Skeletal muscle cell (primary cell): Measurements from ENCODE around the gene BMPR1A.
A peak's percentile ranks its signal among the peaks of the same experiment; 100 is the strongest.

Source experiments
- DNase-seq: peaks from one replicate; pipeline ENCODE4 v3.0.0-alpha.2; 2010; ENCODE audit warnings: low read depth
- H3K4me3 ChIP-seq: 2 replicates; pipeline ENCODE4 v1.5.1; 2011; ENCODE audit warnings: low read depth, mild to moderate bottlenecking, control low read depth, low read length, moderate library complexity

Gene BMPR1A

GRCh38 chr10:86792461-86793167 is 36.2 kb downstream of the BMPR1A start:
- DNase-seq: no peak
- no peak overlapping the region for H3K4me3 ChIP-seq

- DNase-seq: no peak
Observed at GRCh38 chr10:86793696-86794095, 37.3 kb downstream of the BMPR1A start.

DNA sequence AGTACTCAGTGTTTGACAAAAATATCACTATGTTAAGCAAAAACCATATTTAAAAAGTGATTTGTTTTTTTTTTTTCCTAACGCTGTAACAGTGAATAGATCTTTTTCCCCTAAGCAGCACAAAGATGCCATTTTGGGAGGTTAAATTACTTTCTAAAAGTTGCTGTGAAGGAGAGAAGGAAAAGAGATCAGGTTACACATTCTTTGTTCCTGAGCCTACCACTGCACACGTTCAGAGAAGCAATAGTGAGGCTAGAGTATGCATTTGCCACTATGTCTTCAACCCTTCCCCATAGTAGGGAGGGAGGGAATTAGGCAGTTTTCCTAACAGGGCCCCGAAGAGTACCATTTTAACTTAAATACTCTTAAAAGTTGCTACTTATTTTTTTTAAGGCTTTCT is 38.9 kb downstream of the BMPR1A start:
- no peak overlapping the region for H3K4me3 ChIP-seq
- DNase-seq: peak; percentile 63

More at GRCh38 chr10:86793696-86794095, 37.3 kb downstream of the BMPR1A start:
- H3K4me3 ChIP-seq: no peak overlapping the region

DNA sequence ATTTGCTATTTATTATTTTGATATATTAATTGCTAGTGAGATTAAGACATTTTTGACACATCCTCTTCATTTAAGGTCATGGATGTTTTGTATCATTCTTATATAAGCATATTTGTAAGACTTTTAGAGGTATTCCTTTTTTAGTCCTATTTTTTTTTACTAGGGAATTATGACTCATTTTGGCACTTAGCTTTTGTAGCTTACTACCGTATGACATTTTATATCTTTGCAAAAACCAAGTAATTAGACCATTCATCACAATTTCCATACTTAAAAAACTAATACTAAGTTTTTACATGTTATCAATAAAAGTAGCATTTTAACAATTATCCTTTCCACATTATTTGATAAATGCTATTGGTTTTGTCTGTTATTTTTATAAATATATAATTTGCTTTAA is 41.6 kb downstream of the BMPR1A start:
- no peak overlapping the region for H3K4me3 ChIP-seq
- no peak for DNase-seq

DNA sequence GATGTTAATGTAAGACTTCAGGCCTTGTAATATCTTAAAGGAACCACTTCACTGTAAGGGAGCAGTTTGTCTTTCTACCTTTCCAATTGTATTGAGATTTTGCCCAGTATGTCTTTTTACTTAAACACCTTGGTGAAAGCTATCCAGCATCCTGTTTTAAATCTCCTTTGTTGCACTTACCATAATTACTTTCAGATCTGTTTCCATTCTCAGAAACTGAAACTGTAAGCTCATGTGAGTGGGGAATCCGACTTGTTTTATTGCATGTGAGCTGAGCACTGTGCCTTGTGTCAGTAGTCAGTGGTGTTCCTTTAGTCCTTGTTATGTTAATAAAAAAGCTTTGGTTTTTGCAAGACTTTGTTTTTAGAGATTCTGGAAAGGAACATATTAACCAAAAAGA is 42.2 kb downstream of the BMPR1A start:
- no peak overlapping the region for H3K4me3 ChIP-seq
- DNase-seq: no peak

- H3K4me3 ChIP-seq: no peak overlapping the region
- DNase-seq: no peak
Observed at GRCh38 chr10:86799188-86799845, 42.9 kb downstream of the BMPR1A start.

GRCh38 chr10:86801995-86802394 is 45.6 kb downstream of the BMPR1A start:
- no peak overlapping the region for H3K4me3 ChIP-seq

DNA sequence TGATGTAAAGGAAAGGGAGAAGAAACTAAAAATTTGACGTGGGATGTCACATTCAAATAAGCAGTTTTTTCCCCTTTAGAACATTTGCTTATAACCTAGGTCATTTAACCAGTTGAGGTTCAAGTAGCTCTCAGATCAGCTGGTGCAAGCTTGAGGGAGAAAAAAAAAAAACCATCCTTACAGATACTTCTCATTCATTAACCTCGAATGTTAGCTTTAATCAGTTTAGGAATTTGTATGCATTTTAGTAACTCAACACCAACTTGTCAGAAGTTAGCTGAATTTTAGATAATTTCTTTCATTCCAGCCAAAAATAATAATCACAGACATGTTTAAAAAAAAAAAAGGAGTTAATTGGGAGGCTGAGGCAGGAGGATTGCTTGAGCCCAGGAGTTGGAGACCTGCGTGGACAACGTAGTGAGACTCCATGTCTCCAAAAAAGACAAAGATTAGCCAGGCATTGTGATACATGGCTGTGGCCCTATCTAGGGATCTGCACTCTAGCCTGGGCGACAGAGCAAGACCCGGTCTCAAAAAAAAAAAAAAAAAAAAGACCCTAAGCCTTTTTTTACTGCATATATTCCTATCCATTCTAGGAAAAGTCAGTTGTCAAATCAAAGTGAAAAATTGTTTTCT is 46.2 kb downstream of the BMPR1A start:
- DNase-seq: no peak
- H3K4me3 ChIP-seq: no peak overlapping the region

More at GRCh38 chr10:86801995-86802394, 45.6 kb downstream of the BMPR1A start:
- no peak for DNase-seq

DNA sequence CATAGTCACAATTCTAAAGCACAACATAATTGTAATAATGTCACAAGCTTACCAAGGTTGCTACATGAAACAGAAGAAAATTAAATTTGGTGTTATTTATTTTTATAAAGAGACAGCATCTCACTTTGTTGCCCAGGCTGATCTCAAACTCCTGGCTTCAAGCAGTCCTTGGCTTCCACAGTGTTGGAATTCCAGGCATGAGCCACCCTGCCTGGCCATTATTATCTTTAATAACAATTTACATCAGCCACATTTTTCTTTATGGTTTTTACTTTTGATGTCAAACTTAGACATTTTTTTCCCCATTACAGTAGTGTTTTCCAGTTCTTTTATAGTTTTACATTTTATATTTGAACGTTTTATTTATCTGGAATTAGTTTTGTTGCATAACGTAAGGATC is 46.7 kb downstream of the BMPR1A start:
- H3K4me3 ChIP-seq: no peak overlapping the region
- no peak for DNase-seq

- DNase-seq: no peak
- no peak overlapping the region for H3K4me3 ChIP-seq
Observed at GRCh38 chr10:86804805-86805204, 48.4 kb downstream of the BMPR1A start.

GRCh38 chr10:86813101-86813500 is 56.7 kb downstream of the BMPR1A start:
- no peak overlapping the region for H3K4me3 ChIP-seq
- DNase-seq: no peak

DNA sequence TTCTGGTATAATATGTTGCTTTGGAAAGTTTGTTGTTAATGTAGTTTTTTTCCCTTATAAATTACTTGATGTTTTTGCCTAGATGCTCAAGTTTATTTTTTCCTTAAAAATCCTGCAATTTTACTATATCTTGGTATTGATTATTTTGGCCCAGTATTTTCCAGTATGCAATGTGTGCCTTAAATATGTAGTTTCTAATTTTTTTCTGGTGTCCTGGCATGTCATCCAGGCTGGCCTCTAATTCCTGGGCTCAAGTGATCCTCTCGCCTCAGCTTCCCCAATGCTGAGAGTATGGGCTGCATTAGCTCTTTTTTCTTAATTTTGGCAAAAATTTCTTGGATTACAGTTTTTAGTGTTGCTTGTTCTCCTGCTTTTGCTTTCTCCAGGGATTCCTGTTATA is 57.6 kb downstream of the BMPR1A start:
- DNase-seq: no peak
- no peak overlapping the region for H3K4me3 ChIP-seq

DNA sequence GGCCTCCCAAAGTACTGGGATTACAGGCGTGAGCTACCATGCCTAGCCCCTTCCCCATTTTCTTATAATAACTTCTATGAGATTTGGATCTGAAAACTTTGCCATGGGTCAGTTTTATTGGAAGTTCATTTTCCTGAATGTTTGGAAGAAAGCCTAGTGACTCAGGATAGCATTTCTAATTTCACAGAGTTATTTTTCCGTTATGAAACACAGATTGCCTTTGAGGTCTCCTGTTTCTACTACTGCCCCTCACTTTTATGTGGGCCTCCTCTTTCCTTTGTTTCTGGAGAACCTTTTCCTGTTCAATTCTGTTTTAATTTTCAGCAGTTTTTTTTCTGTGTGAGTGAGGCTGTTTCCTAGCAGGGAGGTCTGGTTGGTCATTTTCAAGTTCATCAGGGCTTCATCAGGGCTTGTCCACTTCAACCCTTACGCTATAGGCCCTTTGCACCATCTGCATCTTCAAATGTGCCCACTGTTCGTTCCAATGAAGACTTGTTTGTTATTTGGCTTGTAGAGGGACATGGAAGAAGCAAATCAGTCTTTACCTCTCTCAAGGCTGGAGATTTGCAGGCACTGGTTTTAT is 58.7 kb downstream of the BMPR1A start:
- no peak for DNase-seq
- no peak overlapping the region for H3K4me3 ChIP-seq

DNA sequence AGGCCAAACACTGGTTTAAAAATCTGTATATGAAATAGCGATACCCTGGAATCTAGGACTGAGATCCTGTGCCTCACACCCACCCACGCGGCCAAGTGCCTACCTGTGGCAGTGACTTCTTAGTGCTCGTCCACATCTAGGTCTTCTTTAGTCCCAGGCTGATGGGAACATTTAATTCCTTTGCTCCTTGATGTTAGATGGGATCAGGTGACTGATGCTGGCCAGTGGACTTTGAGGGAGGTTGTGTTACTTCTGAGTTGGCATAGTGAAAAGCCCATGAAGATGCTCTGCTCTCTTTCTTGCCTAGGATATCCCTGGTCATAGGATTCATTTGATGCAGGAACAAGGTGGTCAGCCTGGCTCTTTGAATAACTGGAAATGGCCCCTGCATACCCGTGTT is 59.2 kb downstream of the BMPR1A start:
- no peak overlapping the region for H3K4me3 ChIP-seq
- DNase-seq: no peak

DNA sequence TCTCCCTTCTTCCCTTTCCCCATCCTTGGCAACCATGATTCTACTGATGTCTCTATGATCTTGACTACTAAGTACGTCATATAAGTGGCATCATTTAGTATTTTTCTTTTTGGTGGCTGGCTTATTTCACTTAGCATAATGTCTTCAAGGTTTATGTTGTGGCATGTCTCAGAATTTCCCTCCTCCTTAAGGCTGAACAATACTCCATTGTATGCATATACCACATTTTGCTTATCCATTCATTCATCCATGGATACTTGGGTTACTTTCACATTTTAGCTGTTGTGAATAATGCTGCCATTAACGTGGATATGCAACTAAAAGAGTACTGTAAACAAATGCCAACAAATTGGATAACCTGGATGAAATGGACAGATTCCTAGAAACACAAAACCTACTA is 60.8 kb downstream of the BMPR1A start:
- no peak for DNase-seq
- H3K4me3 ChIP-seq: no peak overlapping the region

GRCh38 chr10:86819567-86819966 is 63.1 kb downstream of the BMPR1A start:
- DNase-seq: no peak

GRCh38 chr10:86820509-86820908 is 64.1 kb downstream of the BMPR1A start:
- no peak overlapping the region for H3K4me3 ChIP-seq
- no peak for DNase-seq

More at GRCh38 chr10:86819567-86819966, 63.1 kb downstream of the BMPR1A start:
- H3K4me3 ChIP-seq: no peak overlapping the region

- no peak for DNase-seq
- H3K4me3 ChIP-seq: no peak overlapping the region
Observed at GRCh38 chr10:86821388-86821999, 65.1 kb downstream of the BMPR1A start.

- no peak for DNase-seq
- no peak overlapping the region for H3K4me3 ChIP-seq
Observed at GRCh38 chr10:86823565-86823964, 67.1 kb downstream of the BMPR1A start.

DNA sequence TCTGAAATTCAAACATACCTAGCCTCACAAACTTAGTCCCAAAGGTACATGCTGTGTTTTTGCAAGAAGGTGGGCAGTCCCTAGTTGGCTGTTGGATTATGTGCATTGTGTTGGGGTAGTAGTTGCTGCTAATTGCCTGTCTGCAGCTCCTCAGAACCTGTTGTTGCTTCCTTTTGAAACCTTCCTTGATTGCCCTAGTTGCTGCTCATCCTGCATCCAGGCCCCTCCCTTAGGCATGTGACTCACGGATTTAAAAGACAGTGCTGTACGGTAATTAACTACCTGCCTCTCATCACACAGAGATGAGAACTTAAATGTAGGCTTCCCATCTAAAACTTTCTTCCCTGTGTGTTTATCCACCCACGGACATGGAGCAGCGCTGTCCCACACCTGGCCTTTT is 67.7 kb downstream of the BMPR1A start:
- H3K4me3 ChIP-seq: no peak overlapping the region

More for the DNA sequence above, 67.7 kb downstream of the BMPR1A start:
- no peak for DNase-seq
